HepG2 (cell line): ENCODE results near the gene GIMAP8. TPM values are rescaled to one million over a fixed set of nuclear protein-coding genes. Genes with fewer than 3 reads are reported as not detected.

Experiments used
- EP300 ChIP-seq, 3 experiments: sonication (generic) in 1 of 3; formaldehyde crosslinking in 1 of 3; IDR thresholded peaks; 2 replicates each; pipeline versions ENCODE4 v1.5.1 to v1.6.1; 2011 to 2020; ENCODE audit warnings: low read depth in 2 of 3, low read length in 2 of 3, borderline replicate concordance in 1 of 3, improper control_type of control experiment in 1 of 3, mild to moderate bottlenecking in 1 of 3, missing genetic modification reagents in 1 of 3, moderate library complexity in 1 of 3
- FOXK1 ChIP-seq: sonication (generic); formaldehyde crosslinking; IDR thresholded peaks from 2 replicates; pipeline ENCODE4 v1.4.0; 2020; ENCODE audit warnings: low read depth, missing genetic modification reagents, borderline replicate concordance
- FOXO4 ChIP-seq: sonication (generic); formaldehyde crosslinking; conservative IDR thresholded peaks from 2 replicates; pipeline ENCODE4 v1.8.1; 2023; ENCODE audit warnings: missing genetic modification reagents
- MNT ChIP-seq: fragments of 450-650 bp; IDR thresholded peaks from 2 replicates; pipeline ENCODE4 v1.6.1; 2016
- NCOR1 ChIP-seq: fragments of 200-600 bp; sonication (generic); IDR thresholded peaks from 2 replicates; pipeline ENCODE4 v1.7.0; 2017; ENCODE audit warnings: antibody characterized with exemption, low read length, borderline replicate concordance
- PHF21A ChIP-seq: sonication (generic); formaldehyde crosslinking; IDR thresholded peaks from 2 replicates; pipeline ENCODE4 v1.5.0; 2020; ENCODE audit warnings: mild to moderate bottlenecking, missing genetic modification reagents
- SIN3A ChIP-seq: IDR thresholded peaks from 2 replicates; pipeline ENCODE4 v1.6.1; 2011; ENCODE audit warnings: low read depth, mild to moderate bottlenecking, control low read depth, low read length, borderline replicate concordance
- SNAI1 ChIP-seq: sonication (generic); formaldehyde crosslinking; IDR thresholded peaks from 2 replicates; pipeline ENCODE4 v1.5.0; 2020; ENCODE audit warnings: mild to moderate bottlenecking, missing genetic modification reagents, borderline replicate concordance
- SP1 ChIP-seq, 2 experiments: fragments of 450-650 bp in 1 of 2; sonication (generic) in 1 of 2; formaldehyde crosslinking in 1 of 2; IDR thresholded peaks; 2 replicates each; pipeline versions ENCODE4 v1.4.0 to v1.6.1; 2016 to 2020; ENCODE audit warnings: missing genetic modification reagents in 1 of 2
- TBL1XR1 ChIP-seq: fragments of 150-350 bp; IDR thresholded peaks from 2 replicates; pipeline ENCODE4 v1.6.1; 2014; ENCODE audit warnings: borderline replicate concordance, low read length; ENCODE audit not compliant: partially characterized antibody
- THRA ChIP-seq: sonication (generic); formaldehyde crosslinking; IDR thresholded peaks from 2 replicates; pipeline ENCODE4 v1.4.0; 2020; ENCODE audit warnings: missing genetic modification reagents, borderline replicate concordance
- ZFX ChIP-seq: sonication (generic); formaldehyde crosslinking; IDR thresholded peaks from 2 replicates; pipeline ENCODE4 v1.4.0; 2020; ENCODE audit warnings: mild to moderate bottlenecking, low read depth, missing genetic modification reagents, moderate library complexity
- ZFYVE20 ChIP-seq: sonication (generic); formaldehyde crosslinking; IDR thresholded peaks from 2 replicates; pipeline ENCODE4 v1.8.0; 2023; ENCODE audit warnings: low read depth, mild to moderate bottlenecking, moderate library complexity, missing genetic modification reagents, borderline replicate concordance
- ZNF607 ChIP-seq: sonication (generic); formaldehyde crosslinking; IDR thresholded peaks from 2 replicates; pipeline ENCODE4 v1.5.1; 2020; ENCODE audit warnings: missing genetic modification reagents, mild to moderate bottlenecking, borderline replicate concordance
- ZNF652 ChIP-seq: IDR thresholded peaks from 2 replicates; pipeline ENCODE4 v1.6.1; 2016; ENCODE audit warnings: low read depth, borderline replicate concordance
- ZNF773 ChIP-seq: sonication (generic); formaldehyde crosslinking; IDR thresholded peaks from 2 replicates; pipeline ENCODE4 v1.4.0; 2020; ENCODE audit warnings: missing genetic modification reagents, borderline replicate concordance
- ZZZ3 ChIP-seq: sonication (generic); formaldehyde crosslinking; IDR thresholded peaks from 2 replicates; pipeline ENCODE4 v1.4.0; 2020; ENCODE audit warnings: missing genetic modification reagents, mild to moderate bottlenecking, borderline replicate concordance
- polyA plus RNA-seq, 8 experiments: library from polyadenylated mRNA; depleted of rRNA in 3 of 8; stranded (reverse) in 7 of 8; unstranded in 1 of 8; fragments of >200 nt; fragmentation: Illumina TruSeq in 4 of 8; extraction: Trizol in 4 of 8; gene quantifications; 2 replicates each; pipeline versions ENCODE4 v1.2.1 to v1.2.3, GENCODE V29; 2011 to 2016; ENCODE audit warnings: low read depth in 4 of 8, missing spikeins in 1 of 8, mixed read lengths in 1 of 8; ENCODE audit not compliant: insufficient read depth in 1 of 8
- total RNA-seq, 5 experiments: library from RNA; depleted of rRNA; stranded (reverse); fragments of >200 nt; fragmentation: Illumina TruSeq; extraction: Trizol; gene quantifications; 2 replicates each; pipeline ENCODE4 v1.2.3, GENCODE V29; 2016; ENCODE audit warnings: low read depth in 1 of 5

The GIMAP8 gene
- total and polyA plus RNA-seq, 2 of the 13 experiments (the other 11 are each of a cell fraction or from before 2014, with no cell fraction given): not detected

GRCh38 chr7:150406567-150407421 lies 43.6 kb upstream of the GIMAP8 start (continued):
- no peak for TF ChIP-seq FOXO4 (CRISPR knock-in tag)
- no peak for TF ChIP-seq ZFYVE20
- TF ChIP-seq ZNF773 (CRISPR knock-in tag): no peak
- TF ChIP-seq ZFX (CRISPR knock-in tag): peak; percentile 25; the same call in 1 of the 2 replicates
- TF ChIP-seq ZZZ3 (CRISPR knock-in tag): no peak
- no peak for TF ChIP-seq TBL1XR1
- TF ChIP-seq ZNF607 (CRISPR knock-in tag): no peak
- TF ChIP-seq EP300 (IDR thresholded peaks at IDR 0.05; ENCODE audit: low read depth in 2 of 2, low read length in 2 of 2): peak in 1 of 2 experiments; percentile 65; a peak in 2 of 4 replicates
- no peak for TF ChIP-seq EP300 (CRISPR knock-in tag; IDR thresholded peaks at IDR 0.05; ENCODE audit: borderline replicate concordance)
- TF ChIP-seq SIN3A: no peak
- TF ChIP-seq FOXK1 (CRISPR knock-in tag): peak; percentile 68; the same call in 1 of the 2 replicates
- no peak for TF ChIP-seq ZNF652 (CRISPR knock-in tag)
- TF ChIP-seq SNAI1: no peak
- no peak for TF ChIP-seq SP1 (IDR thresholded peaks at IDR 0.05)
- no peak for TF ChIP-seq SP1 (CRISPR knock-in tag; IDR thresholded peaks at IDR 0.05)
- peak; percentile 72 for TF ChIP-seq PHF21A (CRISPR knock-in tag)
- peak; percentile 84; the same call in 1 of the 2 replicates for TF ChIP-seq NCOR1
- TF ChIP-seq MNT: peak; percentile 2; the same call in 1 of the 2 replicates
- peak; percentile 52; the same call in 1 of the 2 replicates for TF ChIP-seq THRA (CRISPR knock-in tag)
